GM23248 (cell line): ENCODE data around the gene CTNND2.

Experiments
- EZH2 ChIP-seq: fragments of 200-600 bp; sonication (generic); IDR thresholded peaks from 2 replicates; pipeline ENCODE4 v1.6.1; 2018; ENCODE audit warnings: antibody characterized with exemption, mild to moderate bottlenecking; ENCODE audit not compliant: insufficient read depth, poor library complexity, severe bottlenecking
- EZH2phosphoT487 ChIP-seq: fragments of 200-600 bp; sonication (generic); IDR thresholded peaks from 2 replicates; pipeline ENCODE4 v1.6.1; 2018; ENCODE audit warnings: antibody characterized with exemption, moderate library complexity, mild to moderate bottlenecking, low read depth; ENCODE audit not compliant: insufficient read depth

DNA sequence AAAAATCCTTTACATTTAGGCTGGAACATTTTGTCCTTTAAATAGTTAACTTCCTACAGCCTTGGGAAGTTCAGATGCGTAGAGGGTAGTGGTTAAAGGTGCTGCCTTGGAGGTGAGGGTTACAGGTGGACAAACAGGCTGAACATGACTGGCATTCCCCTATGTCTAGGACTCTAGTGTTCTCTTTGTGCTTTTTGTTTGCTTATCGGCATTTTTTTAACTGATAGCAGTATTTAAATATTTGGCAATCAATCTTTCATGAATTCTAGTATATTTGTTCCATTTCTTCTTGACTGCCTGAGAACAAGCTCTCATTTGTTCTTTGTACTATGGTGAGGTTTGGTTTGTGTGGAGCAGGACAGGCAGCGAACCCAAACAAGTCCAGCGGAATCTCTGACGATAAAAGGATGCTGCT is 307.6 kb downstream of the CTNND2 start:
- TF ChIP-seq EZH2: no peak
- TF ChIP-seq EZH2phosphoT487: no peak
